Measurements from ENCODE around the gene SOHLH1.

- TF ChIP-seq EZH2 (IDR thresholded peaks at IDR 0.05) (no peak), POLR2AphosphoS5 (IDR thresholded peaks at IDR 0.05; ENCODE audit: borderline replicate concordance, low read depth, low read length) (no peak), FOXP2 (optimal IDR thresholded peaks at IDR 0.05; ENCODE audit: control extremely low read depth, extremely low read length, insufficient read depth) (no peak)
Measured at GRCh38 chr9:135650408-135650807, 48.9 kb downstream of the SOHLH1 start.

Measured in SK-N-MC (cell line).